Stimulated activated CD8-positive, alpha-beta memory T cell treated with anti-CD3 and anti-CD28 coated beads, Interleukin-4, amount 100 ng/mL, for 1 hour (primary cell): ENCODE data around the gene FICD.
"Not testable (repeated sequence)": the region's sequence is repeated elsewhere in the genome, so short reads cannot be mapped to it uniquely, and the experiment has no call there.

Experiments used
- DNase-seq, 2 donors: peaks; one replicate each; pipeline ENCODE4 v3.0.0-alpha.2; 2020; ENCODE audit warnings: low read depth in 2 of 2, low spot score in 1 of 2

FICD gene

GRCh38 chr12:108531929-108532848, 17.1 kb downstream of the FICD start:
- DNase-seq: no peak

- no peak for DNase-seq
Measured at GRCh38 chr12:108538146-108538545, 23.1 kb downstream of the FICD start.

- DNase-seq: no peak
Measured at GRCh38 chr12:108538616-108539195, 23.6 kb downstream of the FICD start.

- DNase-seq: no peak
Measured at GRCh38 chr12:108542320-108542719, 27.2 kb downstream of the FICD start.

- DNase-seq: no peak
Measured at GRCh38 chr12:108543652-108544051, 28.6 kb downstream of the FICD start.

- no peak for DNase-seq
Measured at GRCh38 chr12:108547686-108548085, 32.6 kb downstream of the FICD start.

GRCh38 chr12:108548954-108549521, 34.0 kb downstream of the FICD start:
- no peak for DNase-seq

GRCh38 chr12:108551535-108551934, 36.5 kb downstream of the FICD start:
- DNase-seq: no peak

GRCh38 chr12:108553799-108554198, 38.7 kb downstream of the FICD start:
- DNase-seq: no peak

GRCh38 chr12:108555383-108555782, 40.3 kb downstream of the FICD start:
- not testable (repeated sequence) for DNase-seq

GRCh38 chr12:108559007-108559655, 44.1 kb downstream of the FICD start:
- DNase-seq: no peak

GRCh38 chr12:108559748-108560147, 44.7 kb downstream of the FICD start:
- no peak for DNase-seq

- no peak for DNase-seq
Measured at GRCh38 chr12:108560321-108560721, 45.2 kb downstream of the FICD start.

GRCh38 chr12:108560752-108561719, 46.0 kb downstream of the FICD start, which contains the start of gene SART3:
Gene SART3, minus strand, starts transcription at chr12:108561173. Its CDS starts 19 bp downstream, at chr12:108561154.
- DNase-seq: peak; percentile 47 to 59

- DNase-seq: no peak
Measured at GRCh38 chr12:108561852-108562347, 46.8 kb downstream of the FICD start.

- DNase-seq: peak; percentile 98 to 99
Measured at GRCh38 chr12:108562348-108563135, 47.5 kb downstream of the FICD start, which contains the start of gene ISCU. Gene ISCU, plus strand, starts transcription at chr12:108562596. Its CDS starts 27 bp downstream, at chr12:108562623.

- DNase-seq: peak; percentile 46 to 74
Measured at GRCh38 chr12:108563136-108563803, 48.2 kb downstream of the FICD start.

GRCh38 chr12:108563804-108564151, 48.7 kb downstream of the FICD start:
- no peak for DNase-seq

GRCh38 chr12:108564724-108565123, 49.6 kb downstream of the FICD start:
- no peak for DNase-seq
